Measurements from ENCODE around the gene DTNA. TPM values are rescaled to one million over a fixed set of nuclear protein-coding genes. Genes with fewer than 3 reads are reported as not detected.

DTNA gene
- total and polyA plus RNA-seq, 9 donors: 58.1 to 84.2 (median 71.5) TPM

- no peak for DNase-seq
- WGBS (ENCODE audit: insufficient coverage): no CpG with 5 or more reads among the region's 3 CpGs
- H3K27ac ChIP-seq (ENCODE audit: low read length): no peak overlapping the region
Observed at GRCh38 chr18:34936772-34937171, 226.7 kb downstream of the DTNA start.

GRCh38 chr18:34938090-34938489 is 228.0 kb downstream of the DTNA start:
- H3K4me1 ChIP-seq (ENCODE audit: control insufficient read depth, insufficient read depth, low read length): no peaks in the 10 kb centered on the region
- H3K36me3 ChIP-seq (ENCODE audit: control insufficient read depth, insufficient read depth, low read length): no peaks in the 10 kb centered on the region
- DNase-seq: no peak
- no peaks in the 10 kb centered on the region for H3K27me3 ChIP-seq (ENCODE audit: control insufficient read depth, insufficient read depth, low read length)
- no CpG with 5 or more reads among the region's 1 CpG for WGBS (ENCODE audit: insufficient coverage)
- no peaks in the 10 kb centered on the region for H3K9me3 ChIP-seq (replicated peaks; ENCODE audit: control insufficient read depth, low read depth, low read length)
- no peak overlapping the region for H3K4me3 ChIP-seq (ENCODE audit: low read length)
- H3K27ac ChIP-seq (ENCODE audit: low read length): no peak overlapping the region

More at GRCh38 chr18:34936772-34937171, 226.7 kb downstream of the DTNA start:
- no peak overlapping the region for H3K4me3 ChIP-seq (ENCODE audit: low read length)
- no peaks in the 10 kb centered on the region for H3K27me3 ChIP-seq (ENCODE audit: control insufficient read depth, insufficient read depth, low read length)
- H3K4me1 ChIP-seq (ENCODE audit: control insufficient read depth, insufficient read depth, low read length): no peaks in the 10 kb centered on the region
- no peaks in the 10 kb centered on the region for H3K9me3 ChIP-seq (replicated peaks; ENCODE audit: control insufficient read depth, low read depth, low read length)
- H3K36me3 ChIP-seq (ENCODE audit: control insufficient read depth, insufficient read depth, low read length): no peaks in the 10 kb centered on the region

Data from muscle of leg (tissue), 11 donors.